ENCODE measurements around the gene LRIT1.
"Not testable (repeated sequence)": the region's sequence is repeated elsewhere in the genome, so short reads cannot be mapped to it uniquely, and the experiment has no call there.

LRIT1 gene

GRCh38 chr10:84286695-84287094, 45.3 kb upstream of the LRIT1 start:
- no peaks in the 10 kb centered on the region for H3K36me3 ChIP-seq (ENCODE audit: insufficient read depth)
- no peaks in the 10 kb centered on the region for H3K79me2 ChIP-seq (ENCODE audit: insufficient read depth, low read depth)
- H3K4me1 ChIP-seq (ENCODE audit: low read depth, poor library complexity, severe bottlenecking): no peaks in the 10 kb centered on the region
- H3K4me3 ChIP-seq (IDR thresholded peaks at IDR 0.05; ENCODE audit: insufficient read depth, low read depth, low read length): no peak overlapping the region
- no peak for TF ChIP-seq CTCF (conservative IDR thresholded peaks at IDR 0.05; ENCODE audit: low read depth, low read length)
- no peak overlapping the region for H3K9ac ChIP-seq
- no peak overlapping the region for H2AFZ ChIP-seq (ENCODE audit: low read depth)
- no peak overlapping the region for H3K27ac ChIP-seq
- no peak overlapping the region for H3K4me2 ChIP-seq
- H4K20me1 ChIP-seq (ENCODE audit: insufficient read depth): no peaks in the 10 kb centered on the region
- H3K27me3 ChIP-seq (ENCODE audit: insufficient read depth, low read depth): no peaks in the 10 kb centered on the region

GRCh38 chr10:84279876-84280475, 38.6 kb upstream of the LRIT1 start:
- H3K9ac ChIP-seq; H4K20me1 ChIP-seq (ENCODE audit: insufficient read depth); H3K36me3 ChIP-seq (ENCODE audit: insufficient read depth); H3K4me2 ChIP-seq; H3K27me3 ChIP-seq (ENCODE audit: insufficient read depth, low read depth); H3K4me1 ChIP-seq (ENCODE audit: low read depth, poor library complexity, severe bottlenecking); H3K27ac ChIP-seq; H3K79me2 ChIP-seq (ENCODE audit: insufficient read depth, low read depth); H2AFZ ChIP-seq (ENCODE audit: low read depth); H3K4me3 ChIP-seq (IDR thresholded peaks at IDR 0.05; ENCODE audit: insufficient read depth, low read depth, low read length): not testable (repeated sequence)

- Histone ChIP-seq H3K4me3 (IDR thresholded peaks at IDR 0.05; ENCODE audit: insufficient read depth, low read depth, low read length) (no peak overlapping the region), H3K36me3 (ENCODE audit: insufficient read depth) (no peaks in the 10 kb centered on the region), H4K20me1 (ENCODE audit: insufficient read depth) (no peaks in the 10 kb centered on the region), H3K27ac (no peak overlapping the region), H3K9ac (no peak overlapping the region), H3K79me2 (ENCODE audit: insufficient read depth, low read depth) (no peaks in the 10 kb centered on the region), H3K4me1 (ENCODE audit: low read depth, poor library complexity, severe bottlenecking) (no peaks in the 10 kb centered on the region), H3K4me2 (no peak overlapping the region), H3K27me3 (ENCODE audit: insufficient read depth, low read depth) (no peaks in the 10 kb centered on the region), H2AFZ (ENCODE audit: low read depth) (no peak overlapping the region)
- TF ChIP-seq CTCF (conservative IDR thresholded peaks at IDR 0.05; ENCODE audit: low read depth, low read length): no peak
Observed at GRCh38 chr10:84270708-84271107, 29.4 kb upstream of the LRIT1 start.

- no peak overlapping the region for H3K4me2 ChIP-seq
- no peak for TF ChIP-seq CTCF (conservative IDR thresholded peaks at IDR 0.05; ENCODE audit: low read depth, low read length)
Observed at GRCh38 chr10:84269773-84270172, 28.4 kb upstream of the LRIT1 start.

GRCh38 chr10:84269162-84269561, 27.8 kb upstream of the LRIT1 start:
- H3K27me3 ChIP-seq (ENCODE audit: insufficient read depth, low read depth): no peaks in the 10 kb centered on the region

More at GRCh38 chr10:84269773-84270172, 28.4 kb upstream of the LRIT1 start:
- Histone ChIP-seq H2AFZ (ENCODE audit: low read depth) (no peak overlapping the region), H3K27me3 (ENCODE audit: insufficient read depth, low read depth) (no peaks in the 10 kb centered on the region), H3K9ac (no peak overlapping the region), H3K4me1 (ENCODE audit: low read depth, poor library complexity, severe bottlenecking) (no peaks in the 10 kb centered on the region), H3K36me3 (ENCODE audit: insufficient read depth) (no peaks in the 10 kb centered on the region), H3K4me3 (IDR thresholded peaks at IDR 0.05; ENCODE audit: insufficient read depth, low read depth, low read length) (no peak overlapping the region), H4K20me1 (ENCODE audit: insufficient read depth) (no peaks in the 10 kb centered on the region), H3K27ac (no peak overlapping the region), H3K79me2 (ENCODE audit: insufficient read depth, low read depth) (no peaks in the 10 kb centered on the region)

More at GRCh38 chr10:84269162-84269561, 27.8 kb upstream of the LRIT1 start:
- Histone ChIP-seq H3K27ac (no peak overlapping the region), H3K4me1 (ENCODE audit: low read depth, poor library complexity, severe bottlenecking) (no peaks in the 10 kb centered on the region), H3K79me2 (ENCODE audit: insufficient read depth, low read depth) (no peaks in the 10 kb centered on the region), H2AFZ (ENCODE audit: low read depth) (no peak overlapping the region), H3K4me3 (IDR thresholded peaks at IDR 0.05; ENCODE audit: insufficient read depth, low read depth, low read length) (no peak overlapping the region), H3K36me3 (ENCODE audit: insufficient read depth) (no peaks in the 10 kb centered on the region), H4K20me1 (ENCODE audit: insufficient read depth) (no peaks in the 10 kb centered on the region), H3K4me2 (no peak overlapping the region), H3K9ac (no peak overlapping the region)
- TF ChIP-seq CTCF (conservative IDR thresholded peaks at IDR 0.05; ENCODE audit: low read depth, low read length): no peak

All from KMS-11 (cell line).